SK-N-SH treated with all-trans-retinoic acid at 6 μM for 48 hours (cell line): ENCODE measurements around the gene ANKRD60.

Source experiments
- ATAC-seq: fragments of 200-7000 bp; cut with Tn5 transposase; 3 replicates; pipeline ENCODE4 v1.9.1; 2020; ENCODE audit warnings: mild to moderate bottlenecking, moderate library complexity
- BACH2 ChIP-seq: fragments of 250-450 bp; sonication (Bioruptor Pico); IDR thresholded peaks from 2 replicates; pipeline ENCODE4 v1.9.0; 2021; ENCODE audit warnings: mild to moderate bottlenecking, borderline replicate concordance
- CSDC2 ChIP-seq: fragments of 250-450 bp; sonication (Bioruptor Pico); IDR thresholded peaks from 2 replicates; pipeline ENCODE4 v1.5.0; 2020; ENCODE audit warnings: mild to moderate bottlenecking, moderate library complexity
- CSRNP3 ChIP-seq: fragments of 250-450 bp; sonication (Bioruptor Pico); IDR thresholded peaks from 2 replicates; pipeline ENCODE4 v1.5.1; 2021; ENCODE audit warnings: mild to moderate bottlenecking, moderate library complexity
- ESRRG ChIP-seq: fragments of 250-450 bp; sonication (Bioruptor Pico); IDR thresholded peaks from 2 replicates; pipeline ENCODE4 v1.6.1; 2021; ENCODE audit warnings: mild to moderate bottlenecking
- GLIS3 ChIP-seq: fragments of 250-450 bp; sonication (Bioruptor Pico); IDR thresholded peaks from 2 replicates; pipeline ENCODE4 v1.5.0; 2020; ENCODE audit warnings: mild to moderate bottlenecking, moderate library complexity
- ISL1 ChIP-seq: fragments of 250-450 bp; sonication (Bioruptor Pico); IDR thresholded peaks from 2 replicates; pipeline ENCODE4 v2.1.2; 2022; ENCODE audit warnings: mild to moderate bottlenecking, moderate library complexity
- OSR1 ChIP-seq: fragments of 250-450 bp; sonication (Bioruptor Pico); IDR thresholded peaks from 2 replicates; pipeline ENCODE4 v1.8.0; 2022; ENCODE audit warnings: moderate library complexity, mild to moderate bottlenecking, inconsistent platforms
- PATZ1 ChIP-seq: fragments of 250-450 bp; sonication (Bioruptor Pico); IDR thresholded peaks from 2 replicates; pipeline ENCODE4 v1.8.0; 2020; ENCODE audit warnings: mild to moderate bottlenecking, moderate library complexity, borderline replicate concordance
- RARB ChIP-seq: fragments of 250-450 bp; sonication (Bioruptor Pico); IDR thresholded peaks from 2 replicates; pipeline ENCODE4 v1.8.0; 2021; ENCODE audit warnings: mild to moderate bottlenecking, moderate library complexity
- SNAI2 ChIP-seq: fragments of 250-450 bp; sonication (Bioruptor Pico); IDR thresholded peaks from 2 replicates; pipeline ENCODE4 v1.5.0; 2020; ENCODE audit warnings: mild to moderate bottlenecking, moderate library complexity
- TCF4 ChIP-seq: fragments of 250-450 bp; sonication (Bioruptor Pico); IDR thresholded peaks from 2 replicates; pipeline ENCODE4 v1.8.0; 2021; ENCODE audit warnings: mild to moderate bottlenecking, moderate library complexity, borderline replicate concordance
- TOX ChIP-seq: fragments of 250-450 bp; sonication (Bioruptor Pico); IDR thresholded peaks from 2 replicates; pipeline ENCODE4 v1.8.0; 2021; ENCODE audit warnings: mild to moderate bottlenecking, moderate library complexity, borderline replicate concordance
- ZC3H10 ChIP-seq: fragments of 250-450 bp; sonication (Bioruptor Pico); IDR thresholded peaks from 2 replicates; pipeline ENCODE4 v1.5.1; 2021; ENCODE audit warnings: mild to moderate bottlenecking, moderate library complexity
- ZFP3 ChIP-seq: fragments of 250-450 bp; sonication (Bioruptor Pico); IDR thresholded peaks from 2 replicates; pipeline ENCODE4 v1.5.0; 2020; ENCODE audit warnings: mild to moderate bottlenecking, moderate library complexity
- ZFP30 ChIP-seq: fragments of 450-650 bp; formaldehyde crosslinking; IDR thresholded peaks from 2 replicates; pipeline ENCODE4 v1.5.0; 2022; ENCODE audit warnings: mild to moderate bottlenecking, moderate library complexity
- ZNF8 ChIP-seq: fragments of 450-650 bp; formaldehyde crosslinking; IDR thresholded peaks from 2 replicates; pipeline ENCODE4 v1.5.0; 2020; ENCODE audit warnings: mild to moderate bottlenecking, moderate library complexity
- TF ChIP-seq, protein P1 (sequence below): fragments of 250-450 bp; sonication (Bioruptor Pico); IDR thresholded peaks from 2 replicates; pipeline ENCODE4 v1.5.0; 2020; ENCODE audit warnings: mild to moderate bottlenecking, moderate library complexity
- TF ChIP-seq, protein P2 (sequence below): fragments of 250-450 bp; sonication (Bioruptor Pico); IDR thresholded peaks from 2 replicates; pipeline ENCODE4 v1.5.1; 2020; ENCODE audit warnings: low read depth, mild to moderate bottlenecking, moderate library complexity
- TF ChIP-seq, protein P3 (sequence below): fragments of 250-450 bp; sonication (Bioruptor Pico); IDR thresholded peaks from 2 replicates; pipeline ENCODE4 v1.8.0; 2021; ENCODE audit warnings: low read depth, mild to moderate bottlenecking, moderate library complexity, borderline replicate concordance

The ANKRD60 gene

DNA sequence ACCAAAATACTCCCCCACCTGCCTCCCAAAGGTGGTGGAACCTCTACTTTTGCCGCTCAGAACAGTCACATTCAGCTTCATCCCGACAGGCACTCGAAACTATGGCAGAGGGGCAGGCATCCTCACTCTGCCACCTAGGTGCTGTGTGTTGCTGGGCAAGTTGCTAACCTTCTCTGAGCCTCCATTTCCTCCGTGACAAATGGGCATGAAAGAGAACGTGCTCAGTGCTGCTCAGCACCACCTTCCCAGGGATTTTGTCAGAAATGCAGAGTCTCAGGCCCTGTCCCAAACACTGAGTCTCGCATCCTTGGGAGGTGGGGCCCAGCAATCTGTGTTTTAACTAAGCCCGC, 18.1 kb downstream of the ANKRD60 start (continued):
- no peak for TF ChIP-seq CSRNP3 (CRISPR knock-in tag)
- no peak for TF ChIP-seq RARB
- no peak for TF ChIP-seq ZFP3 (CRISPR knock-in tag)
- TF ChIP-seq, all 23 proteins: peak for 0

DNA sequence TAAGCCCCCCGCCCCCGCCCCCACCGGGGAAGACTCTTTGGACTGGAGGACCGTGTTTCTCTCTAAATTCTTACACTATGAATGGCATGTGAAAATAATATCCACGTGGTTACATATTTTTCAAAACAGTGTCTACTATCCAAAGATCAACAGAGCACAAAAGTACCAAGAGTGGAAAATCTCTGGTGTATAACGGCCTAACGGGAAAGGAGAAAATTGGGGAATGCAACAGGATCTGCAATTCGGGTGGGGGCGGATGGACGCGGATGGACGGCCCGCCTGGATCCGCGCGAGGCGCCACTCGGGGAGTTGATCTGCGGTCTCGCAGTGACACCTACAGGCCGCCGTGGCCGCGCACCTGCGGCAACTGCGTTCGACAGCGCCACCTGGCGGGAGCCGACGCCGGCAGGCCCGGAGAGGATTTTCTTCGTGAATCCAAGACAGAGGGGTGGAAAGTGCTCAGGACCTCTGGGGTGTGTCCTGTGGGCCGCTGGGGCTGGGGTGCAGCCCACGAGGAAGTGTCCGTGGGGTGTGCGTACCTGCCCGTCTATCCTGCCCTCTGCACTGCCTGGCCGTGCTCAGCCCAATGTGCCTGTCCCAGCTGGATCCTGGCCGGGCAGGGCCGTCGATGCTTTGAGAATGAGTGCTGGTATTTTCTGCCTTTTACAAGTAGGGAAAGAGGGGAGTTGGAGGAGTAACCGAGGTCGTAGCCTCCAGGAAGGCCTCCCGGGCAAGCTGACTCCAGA, 18.6 kb downstream of the ANKRD60 start:
- peak; percentile 90 for ATAC-seq

DNA sequence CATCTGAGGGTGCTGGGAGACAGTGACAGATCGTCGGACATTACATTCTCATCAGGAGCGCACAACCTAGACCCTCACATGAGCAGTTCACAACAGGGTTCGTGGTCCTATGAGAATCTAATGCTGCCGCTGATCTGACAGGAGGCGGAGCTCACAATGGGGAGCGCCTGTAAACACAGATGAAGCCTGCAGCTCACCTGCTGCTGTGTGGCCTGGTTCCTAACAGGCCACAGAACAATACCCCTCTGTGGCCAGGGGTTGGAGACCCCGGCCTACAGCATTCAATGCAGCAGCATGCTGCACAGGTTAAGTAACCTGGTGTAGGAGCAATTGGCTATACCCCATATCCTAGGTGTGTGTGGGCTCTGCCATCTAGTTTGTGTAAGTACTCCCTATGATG, 19.5 kb downstream of the ANKRD60 start:
- ATAC-seq: no peak

More for the DNA sequence above, 18.6 kb downstream of the ANKRD60 start:
- no peak for TF ChIP-seq ISL1 (CRISPR knock-in tag)
- TF ChIP-seq, protein P1, sequence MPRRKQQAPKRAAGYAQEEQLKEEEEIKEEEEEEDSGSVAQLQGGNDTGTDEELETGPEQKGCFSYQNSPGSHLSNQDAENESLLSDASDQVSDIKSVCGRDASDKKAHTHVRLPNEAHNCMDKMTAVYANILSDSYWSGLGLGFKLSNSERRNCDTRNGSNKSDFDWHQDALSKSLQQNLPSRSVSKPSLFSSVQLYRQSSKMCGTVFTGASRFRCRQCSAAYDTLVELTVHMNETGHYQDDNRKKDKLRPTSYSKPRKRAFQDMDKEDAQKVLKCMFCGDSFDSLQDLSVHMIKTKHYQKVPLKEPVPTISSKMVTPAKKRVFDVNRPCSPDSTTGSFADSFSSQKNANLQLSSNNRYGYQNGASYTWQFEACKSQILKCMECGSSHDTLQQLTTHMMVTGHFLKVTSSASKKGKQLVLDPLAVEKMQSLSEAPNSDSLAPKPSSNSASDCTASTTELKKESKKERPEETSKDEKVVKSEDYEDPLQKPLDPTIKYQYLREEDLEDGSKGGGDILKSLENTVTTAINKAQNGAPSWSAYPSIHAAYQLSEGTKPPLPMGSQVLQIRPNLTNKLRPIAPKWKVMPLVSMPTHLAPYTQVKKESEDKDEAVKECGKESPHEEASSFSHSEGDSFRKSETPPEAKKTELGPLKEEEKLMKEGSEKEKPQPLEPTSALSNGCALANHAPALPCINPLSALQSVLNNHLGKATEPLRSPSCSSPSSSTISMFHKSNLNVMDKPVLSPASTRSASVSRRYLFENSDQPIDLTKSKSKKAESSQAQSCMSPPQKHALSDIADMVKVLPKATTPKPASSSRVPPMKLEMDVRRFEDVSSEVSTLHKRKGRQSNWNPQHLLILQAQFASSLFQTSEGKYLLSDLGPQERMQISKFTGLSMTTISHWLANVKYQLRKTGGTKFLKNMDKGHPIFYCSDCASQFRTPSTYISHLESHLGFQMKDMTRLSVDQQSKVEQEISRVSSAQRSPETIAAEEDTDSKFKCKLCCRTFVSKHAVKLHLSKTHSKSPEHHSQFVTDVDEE (CRISPR knock-in tag): no peak
- TF ChIP-seq, protein P2, sequence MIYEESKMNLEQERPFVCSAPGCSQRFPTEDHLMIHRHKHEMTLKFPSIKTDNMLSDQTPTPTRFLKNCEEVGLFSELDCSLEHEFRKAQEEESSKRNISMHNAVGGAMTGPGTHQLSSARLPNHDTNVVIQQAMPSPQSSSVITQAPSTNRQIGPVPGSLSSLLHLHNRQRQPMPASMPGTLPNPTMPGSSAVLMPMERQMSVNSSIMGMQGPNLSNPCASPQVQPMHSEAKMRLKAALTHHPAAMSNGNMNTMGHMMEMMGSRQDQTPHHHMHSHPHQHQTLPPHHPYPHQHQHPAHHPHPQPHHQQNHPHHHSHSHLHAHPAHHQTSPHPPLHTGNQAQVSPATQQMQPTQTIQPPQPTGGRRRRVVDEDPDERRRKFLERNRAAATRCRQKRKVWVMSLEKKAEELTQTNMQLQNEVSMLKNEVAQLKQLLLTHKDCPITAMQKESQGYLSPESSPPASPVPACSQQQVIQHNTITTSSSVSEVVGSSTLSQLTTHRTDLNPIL (CRISPR knock-in tag): no peak

GRCh38 chr20:58205850-58206249, 22.6 kb downstream of the ANKRD60 start:
- no peak for ATAC-seq

More for the DNA sequence above, 19.5 kb downstream of the ANKRD60 start:
- no peak for TF ChIP-seq ZFP30 (CRISPR knock-in tag)
- no peak for TF ChIP-seq RARB
- TF ChIP-seq BACH2: no peak
- TF ChIP-seq ZC3H10 (CRISPR knock-in tag): no peak

More at GRCh38 chr20:58205850-58206249, 22.6 kb downstream of the ANKRD60 start:
- TF ChIP-seq BACH2 (no peak), GLIS3 (CRISPR knock-in tag) (no peak), ZNF8 (CRISPR knock-in tag) (no peak), OSR1 (CRISPR knock-in tag) (no peak), SNAI2 (no peak), TOX (CRISPR knock-in tag) (no peak), TCF4 (CRISPR knock-in tag) (no peak), CSRNP3 (CRISPR knock-in tag) (no peak), CSDC2 (CRISPR knock-in tag) (no peak), ZFP30 (CRISPR knock-in tag) (no peak), ESRRG (CRISPR knock-in tag) (no peak), ZC3H10 (CRISPR knock-in tag) (no peak), ZFP3 (CRISPR knock-in tag) (no peak), PATZ1 (CRISPR knock-in tag) (no peak)
- TF ChIP-seq, protein P1 (CRISPR knock-in tag): no peak
- TF ChIP-seq, protein P3, sequence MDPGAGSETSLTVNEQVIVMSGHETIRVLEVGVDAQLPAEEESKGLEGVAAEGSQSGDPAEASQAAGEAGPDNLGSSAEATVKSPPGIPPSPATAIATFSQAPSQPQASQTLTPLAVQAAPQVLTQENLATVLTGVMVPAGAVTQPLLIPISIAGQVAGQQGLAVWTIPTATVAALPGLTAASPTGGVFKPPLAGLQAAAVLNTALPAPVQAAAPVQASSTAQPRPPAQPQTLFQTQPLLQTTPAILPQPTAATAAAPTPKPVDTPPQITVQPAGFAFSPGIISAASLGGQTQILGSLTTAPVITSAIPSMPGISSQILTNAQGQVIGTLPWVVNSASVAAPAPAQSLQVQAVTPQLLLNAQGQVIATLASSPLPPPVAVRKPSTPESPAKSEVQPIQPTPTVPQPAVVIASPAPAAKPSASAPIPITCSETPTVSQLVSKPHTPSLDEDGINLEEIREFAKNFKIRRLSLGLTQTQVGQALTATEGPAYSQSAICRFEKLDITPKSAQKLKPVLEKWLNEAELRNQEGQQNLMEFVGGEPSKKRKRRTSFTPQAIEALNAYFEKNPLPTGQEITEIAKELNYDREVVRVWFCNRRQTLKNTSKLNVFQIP (CRISPR knock-in tag): no peak
